ENCODE results near the gene CPZ.

Gene CPZ

GRCh38 chr4:8553216-8553615, 39.3 kb upstream of the CPZ start:
- no peak for TF ChIP-seq FOXP2 (optimal IDR thresholded peaks at IDR 0.05; ENCODE audit: borderline replicate concordance, extremely low read depth, extremely low read length, insufficient read depth)
- no peak for TF ChIP-seq POLR2AphosphoS5 (IDR thresholded peaks at IDR 0.05; ENCODE audit: low read depth, low read length)
- no peak for TF ChIP-seq REST (IDR thresholded peaks at IDR 0.05; ENCODE audit: insufficient read depth in 1 of 2, low read depth in 2 of 2, low read length in 2 of 2)

DNA sequence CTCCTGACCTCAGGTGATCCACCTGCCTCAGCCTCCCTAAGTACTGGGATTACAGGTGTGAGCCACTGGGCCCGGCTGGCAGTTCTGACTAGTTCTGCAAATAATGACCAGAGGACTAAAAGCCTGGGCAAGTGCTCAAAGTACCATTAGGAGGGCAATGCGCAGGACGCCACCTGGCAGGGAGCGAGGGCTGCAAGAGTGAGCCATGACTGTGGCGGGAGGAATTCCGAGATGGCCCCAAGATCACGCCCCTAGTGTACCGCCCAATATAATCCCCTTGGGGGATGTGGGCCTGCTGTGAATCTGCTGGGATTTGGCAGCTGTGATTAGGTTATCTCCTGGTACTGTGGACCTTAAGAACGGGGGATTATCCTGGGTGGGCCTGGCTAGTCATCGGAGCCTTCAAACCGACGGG, 38.6 kb upstream of the CPZ start:
- TF ChIP-seq TAF1 (IDR thresholded peaks at IDR 0.05; ENCODE audit: borderline replicate concordance, insufficient read depth, low read length) (no peak), FOXP2 (optimal IDR thresholded peaks at IDR 0.05; ENCODE audit: borderline replicate concordance, extremely low read depth, extremely low read length, insufficient read depth) (no peak), POLR2AphosphoS5 (IDR thresholded peaks at IDR 0.05; ENCODE audit: low read depth, low read length) (no peak), SIN3A (IDR thresholded peaks at IDR 0.05; ENCODE audit: borderline replicate concordance, insufficient read depth, low read length) (no peak), REST (IDR thresholded peaks at IDR 0.05; ENCODE audit: insufficient read depth in 1 of 2, low read depth in 2 of 2, low read length in 2 of 2) (no peak)

GRCh38 chr4:8554555-8555100, 37.9 kb upstream of the CPZ start:
- TF ChIP-seq SIN3A (IDR thresholded peaks at IDR 0.05; ENCODE audit: borderline replicate concordance, insufficient read depth, low read length) (no peak), FOXP2 (optimal IDR thresholded peaks at IDR 0.05; ENCODE audit: borderline replicate concordance, extremely low read depth, extremely low read length, insufficient read depth) (no peak), POLR2AphosphoS5 (IDR thresholded peaks at IDR 0.05; ENCODE audit: low read depth, low read length) (no peak), REST (IDR thresholded peaks at IDR 0.05; ENCODE audit: insufficient read depth in 1 of 2, low read depth in 2 of 2, low read length in 2 of 2) (no peak), TAF1 (IDR thresholded peaks at IDR 0.05; ENCODE audit: borderline replicate concordance, insufficient read depth, low read length) (no peak)

- TF ChIP-seq REST (IDR thresholded peaks at IDR 0.05; ENCODE audit: insufficient read depth in 1 of 2, low read depth in 2 of 2, low read length in 2 of 2) (no peak), SIN3A (IDR thresholded peaks at IDR 0.05; ENCODE audit: borderline replicate concordance, insufficient read depth, low read length) (no peak), POLR2AphosphoS5 (IDR thresholded peaks at IDR 0.05; ENCODE audit: low read depth, low read length) (no peak), FOXP2 (optimal IDR thresholded peaks at IDR 0.05; ENCODE audit: borderline replicate concordance, extremely low read depth, extremely low read length, insufficient read depth) (no peak), TAF1 (IDR thresholded peaks at IDR 0.05; ENCODE audit: borderline replicate concordance, insufficient read depth, low read length) (no peak)
Measured at GRCh38 chr4:8555716-8556115, 36.8 kb upstream of the CPZ start.

Measured in PFSK-1 (cell line).